Neural cell (in vitro differentiated cells): Measurements from ENCODE around the gene RIBC2. TPM values are rescaled to one million over a fixed set of nuclear protein-coding genes. Genes with fewer than 3 reads are reported as not detected.

Experiments used
- H2AFZ ChIP-seq: fragments of 200-600, 300-800 bp; sonication (generic), shearing (Covaris generic); 2 replicates; pipeline ENCODE4 v1.6.0; 2014; ENCODE audit warnings: low read depth, mild to moderate bottlenecking, antibody characterized with exemption, low read length, moderate library complexity
- H3F3A ChIP-seq: fragments of 200-600 bp; shearing (Covaris generic); 2 replicates; pipeline ENCODE4 v1.6.1; 2016; ENCODE audit warnings: mild to moderate bottlenecking, moderate library complexity, mixed read lengths, antibody characterized with exemption, low read length; ENCODE audit not compliant: insufficient read depth, poor library complexity, severe bottlenecking
- H3K27ac ChIP-seq: fragments of 200-600, 300-800 bp; sonication (generic), shearing (Covaris generic); 2 replicates; pipeline ENCODE4 v1.5.1; 2014; ENCODE audit warnings: mild to moderate bottlenecking, low read length, moderate library complexity
- H3K27me3 ChIP-seq: fragments of 300-800, 200-600 bp; sonication (generic), shearing (Covaris generic); 2 replicates; pipeline ENCODE4 v1.6.0; 2014; ENCODE audit warnings: mild to moderate bottlenecking, low read depth, low read length, moderate library complexity; ENCODE audit not compliant: insufficient read depth
- H3K36me3 ChIP-seq: fragments of 300-800, 200-600 bp; sonication (generic), shearing (Covaris generic); 2 replicates; pipeline ENCODE4 v1.5.1; 2014; ENCODE audit warnings: mild to moderate bottlenecking, antibody characterized with exemption, low read length, moderate library complexity; ENCODE audit not compliant: insufficient read depth
- H3K4me2 ChIP-seq: fragments of 300-800, 200-600 bp; sonication (generic), shearing (Covaris generic); 2 replicates; pipeline ENCODE4 v1.6.0; 2014; ENCODE audit warnings: mild to moderate bottlenecking, low read length
- H3K4me3 ChIP-seq: fragments of 300-800, 200-600 bp; sonication (generic), shearing (Covaris generic); 2 replicates; pipeline ENCODE4 v1.5.1; 2014; ENCODE audit warnings: mild to moderate bottlenecking, low read length, moderate library complexity
- H3K79me2 ChIP-seq: fragments of 200-600 bp; shearing (Covaris generic); replicated peaks from 2 replicates; pipeline ENCODE4 v1.6.0; 2014; ENCODE audit warnings: mild to moderate bottlenecking, low read length, moderate library complexity; ENCODE audit not compliant: insufficient read depth
- H3K9ac ChIP-seq: fragments of 300-800, 200-600 bp; sonication (generic), shearing (Covaris generic); 2 replicates; pipeline ENCODE4 v1.6.1; 2016; ENCODE audit warnings: mild to moderate bottlenecking, low read length, mixed read lengths
- H3K9me2 ChIP-seq: fragments of 200-600 bp; shearing (Covaris generic); 2 replicates; pipeline ENCODE4 v1.6.1; 2016; ENCODE audit warnings: mild to moderate bottlenecking, low read length, mixed read lengths; ENCODE audit not compliant: insufficient read depth
- H3K9me3 ChIP-seq: fragments of 200-600, 300-800 bp; sonication (generic), shearing (Covaris generic); 2 replicates; pipeline ENCODE4 v1.6.1; 2016; ENCODE audit warnings: mild to moderate bottlenecking, mixed run types, low read length, moderate library complexity, mixed read lengths
- H4K20me1 ChIP-seq: fragments of 200-600 bp; shearing (Covaris generic); 2 replicates; pipeline ENCODE4 v1.6.1; 2016; ENCODE audit warnings: mild to moderate bottlenecking, mixed run types; ENCODE audit not compliant: insufficient read depth
- EP300 ChIP-seq: fragments of 450-650 bp; conservative IDR thresholded peaks from 2 replicates; pipeline ENCODE4 v1.6.1; 2014; ENCODE audit warnings: antibody characterized with exemption, mild to moderate bottlenecking, moderate library complexity; ENCODE audit not compliant: poor library complexity, severe bottlenecking
- EZH2 ChIP-seq: fragments of 200-600, 300-800 bp; shearing (Covaris generic), sonication (generic); IDR thresholded peaks from 2 replicates; pipeline ENCODE4 v1.6.1; 2014; ENCODE audit warnings: antibody characterized with exemption, low read length, borderline replicate concordance, mild to moderate bottlenecking; ENCODE audit not compliant: insufficient read depth, poor library complexity, severe bottlenecking
- MXI1 ChIP-seq: fragments of 450-650 bp; conservative IDR thresholded peaks from 2 replicates; pipeline ENCODE4 v1.6.1; 2014; ENCODE audit warnings: antibody characterized with exemption, mild to moderate bottlenecking; ENCODE audit not compliant: poor library complexity, severe bottlenecking
- POLR2AphosphoS5 ChIP-seq: IDR thresholded peaks from 2 replicates; pipeline ENCODE4 v1.6.1; 2012
- RAD21 ChIP-seq: fragments of 450-650 bp; conservative IDR thresholded peaks from 2 replicates; pipeline ENCODE4 v1.6.1; 2014; ENCODE audit warnings: antibody characterized with exemption, mild to moderate bottlenecking, moderate library complexity
- REST ChIP-seq: IDR thresholded peaks from 2 replicates; pipeline ENCODE4 v1.6.1; 2012; ENCODE audit warnings: borderline replicate concordance
- SMC3 ChIP-seq: fragments of 450-650 bp; conservative IDR thresholded peaks from 2 replicates; pipeline ENCODE4 v1.6.1; 2014; ENCODE audit warnings: antibody characterized with exemption, mild to moderate bottlenecking, moderate library complexity; ENCODE audit not compliant: poor library complexity
- TAF1 ChIP-seq: IDR thresholded peaks from 2 replicates; pipeline ENCODE4 v1.6.1; 2012; ENCODE audit warnings: low read depth
- polyA plus RNA-seq: library from polyadenylated mRNA; depleted of rRNA; stranded (reverse); fragments of >200 nt; gene quantifications from 2 replicates; pipeline ENCODE4 v1.2.3, GENCODE V29; 2014
- TF ChIP-seq, protein P1 (sequence below): fragments of 450-650 bp; IDR thresholded peaks from 2 replicates; pipeline ENCODE4 v1.5.1; 2014; ENCODE audit warnings: antibody characterized with exemption, mild to moderate bottlenecking, moderate library complexity; ENCODE audit not compliant: poor library complexity, severe bottlenecking

Gene RIBC2
- polyA plus RNA-seq, 1 donor from 2014 or later: not detected

GRCh38 chr22:45429424-45429823 lies 15.9 kb downstream of the RIBC2 start:
- TF ChIP-seq EP300 (no peak), RAD21 (no peak), MXI1 (no peak), POLR2AphosphoS5 (no peak), SMC3 (no peak), EZH2 (no peak), TAF1 (no peak)
- TF ChIP-seq, protein P1, sequence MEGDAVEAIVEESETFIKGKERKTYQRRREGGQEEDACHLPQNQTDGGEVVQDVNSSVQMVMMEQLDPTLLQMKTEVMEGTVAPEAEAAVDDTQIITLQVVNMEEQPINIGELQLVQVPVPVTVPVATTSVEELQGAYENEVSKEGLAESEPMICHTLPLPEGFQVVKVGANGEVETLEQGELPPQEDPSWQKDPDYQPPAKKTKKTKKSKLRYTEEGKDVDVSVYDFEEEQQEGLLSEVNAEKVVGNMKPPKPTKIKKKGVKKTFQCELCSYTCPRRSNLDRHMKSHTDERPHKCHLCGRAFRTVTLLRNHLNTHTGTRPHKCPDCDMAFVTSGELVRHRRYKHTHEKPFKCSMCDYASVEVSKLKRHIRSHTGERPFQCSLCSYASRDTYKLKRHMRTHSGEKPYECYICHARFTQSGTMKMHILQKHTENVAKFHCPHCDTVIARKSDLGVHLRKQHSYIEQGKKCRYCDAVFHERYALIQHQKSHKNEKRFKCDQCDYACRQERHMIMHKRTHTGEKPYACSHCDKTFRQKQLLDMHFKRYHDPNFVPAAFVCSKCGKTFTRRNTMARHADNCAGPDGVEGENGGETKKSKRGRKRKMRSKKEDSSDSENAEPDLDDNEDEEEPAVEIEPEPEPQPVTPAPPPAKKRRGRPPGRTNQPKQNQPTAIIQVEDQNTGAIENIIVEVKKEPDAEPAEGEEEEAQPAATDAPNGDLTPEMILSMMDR: no peak
- no peaks in the 10 kb centered on the region for H4K20me1 ChIP-seq

GRCh38 chr22:45429981-45430775 lies 16.7 kb downstream of the RIBC2 start:
- no peak overlapping the region for H2AFZ ChIP-seq
- H3F3A ChIP-seq: no peaks in the 10 kb centered on the region
- no peak overlapping the region for H3K4me3 ChIP-seq
- H4K20me1 ChIP-seq: no peaks in the 10 kb centered on the region
- no peaks in the 10 kb centered on the region for H3K27me3 ChIP-seq
- H3K9ac ChIP-seq: no peak overlapping the region
- TF ChIP-seq REST (no peak), TAF1 (no peak), EP300 (no peak), MXI1 (no peak)
- TF ChIP-seq, protein P1: no peak
- H3K27ac ChIP-seq: no peak overlapping the region
- H3K4me2 ChIP-seq: no peak overlapping the region
- H3K36me3 ChIP-seq: no peaks in the 10 kb centered on the region
- H3K79me2 ChIP-seq: no peaks in the 10 kb centered on the region
- H3K9me2 ChIP-seq: no peaks in the 10 kb centered on the region
- H3K9me3 ChIP-seq: no peaks in the 10 kb centered on the region

More at GRCh38 chr22:45429424-45429823, 15.9 kb downstream of the RIBC2 start:
- Histone ChIP-seq H3K79me2 (no peaks in the 10 kb centered on the region), H3K27me3 (no peaks in the 10 kb centered on the region), H3K9ac (no peak overlapping the region), H2AFZ (no peak overlapping the region), H3K9me3 (no peaks in the 10 kb centered on the region), H3F3A (no peaks in the 10 kb centered on the region), H3K36me3 (no peaks in the 10 kb centered on the region), H3K27ac (no peak overlapping the region), H3K4me3 (no peak overlapping the region), H3K4me2 (no peak overlapping the region), H3K9me2 (no peaks in the 10 kb centered on the region)
